ENCODE data around the gene SOX6. TPM values are rescaled to one million over a fixed set of nuclear protein-coding genes. Genes with fewer than 3 reads are reported as not detected.

SOX6 gene
- total RNA-seq, 1 donor from 2014 or later: 13.2 TPM

DNA sequence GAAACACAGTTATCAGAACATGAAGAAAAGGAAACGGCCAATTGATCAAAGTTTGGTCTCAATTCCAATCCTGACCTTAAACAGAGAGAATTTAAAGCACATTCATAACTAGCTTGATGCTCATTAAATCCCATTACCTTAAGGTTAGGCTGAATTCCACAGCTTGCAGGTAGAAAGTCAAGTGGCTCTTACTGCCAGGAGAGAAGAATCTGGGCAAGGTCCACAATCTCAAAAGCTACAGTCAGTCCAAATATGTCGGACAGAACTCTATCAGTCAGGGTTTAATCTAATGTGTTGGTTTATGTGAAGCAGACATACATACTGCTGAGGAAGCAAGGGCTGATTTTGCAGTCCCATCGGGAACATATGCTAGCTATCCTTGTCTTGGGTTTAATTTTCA lies 348.8 kb downstream of the SOX6 start:
- no peak overlapping the region for H3K4me3 ChIP-seq (ENCODE audit: insufficient read depth, low read depth, low read length)
- H3K27me3 Mint-ChIP-seq (ENCODE audit: low read depth, unreplicated experiment): no peaks in the 10 kb centered on the region
- no peaks in the 10 kb centered on the region for H3K36me3 Mint-ChIP-seq (ENCODE audit: low read depth, unreplicated experiment)
- H3K4me3 Mint-ChIP-seq (ENCODE audit: unreplicated experiment): no peak overlapping the region
- no peaks in the 10 kb centered on the region for H3K27me3 ChIP-seq (ENCODE audit: insufficient read depth, low read length)
- no peaks in the 10 kb centered on the region for H3K9me3 ChIP-seq (ENCODE audit: insufficient read depth, low read depth, low read length)
- no peaks in the 10 kb centered on the region for H3K79me2 ChIP-seq (ENCODE audit: insufficient read depth, low read length)
- no peak overlapping the region for H2AFZ ChIP-seq (ENCODE audit: low read depth, low read length)
- no peak for TF ChIP-seq EZH2 (IDR thresholded peaks at IDR 0.05; ENCODE audit: insufficient read depth, low read length)
- TF ChIP-seq, protein P1, sequence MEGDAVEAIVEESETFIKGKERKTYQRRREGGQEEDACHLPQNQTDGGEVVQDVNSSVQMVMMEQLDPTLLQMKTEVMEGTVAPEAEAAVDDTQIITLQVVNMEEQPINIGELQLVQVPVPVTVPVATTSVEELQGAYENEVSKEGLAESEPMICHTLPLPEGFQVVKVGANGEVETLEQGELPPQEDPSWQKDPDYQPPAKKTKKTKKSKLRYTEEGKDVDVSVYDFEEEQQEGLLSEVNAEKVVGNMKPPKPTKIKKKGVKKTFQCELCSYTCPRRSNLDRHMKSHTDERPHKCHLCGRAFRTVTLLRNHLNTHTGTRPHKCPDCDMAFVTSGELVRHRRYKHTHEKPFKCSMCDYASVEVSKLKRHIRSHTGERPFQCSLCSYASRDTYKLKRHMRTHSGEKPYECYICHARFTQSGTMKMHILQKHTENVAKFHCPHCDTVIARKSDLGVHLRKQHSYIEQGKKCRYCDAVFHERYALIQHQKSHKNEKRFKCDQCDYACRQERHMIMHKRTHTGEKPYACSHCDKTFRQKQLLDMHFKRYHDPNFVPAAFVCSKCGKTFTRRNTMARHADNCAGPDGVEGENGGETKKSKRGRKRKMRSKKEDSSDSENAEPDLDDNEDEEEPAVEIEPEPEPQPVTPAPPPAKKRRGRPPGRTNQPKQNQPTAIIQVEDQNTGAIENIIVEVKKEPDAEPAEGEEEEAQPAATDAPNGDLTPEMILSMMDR (IDR thresholded peaks at IDR 0.05; ENCODE audit: insufficient read depth, low read depth, low read length): no peak
- no peaks in the 10 kb centered on the region for H3K36me3 ChIP-seq (ENCODE audit: insufficient read depth, low read length)
- H3K9ac ChIP-seq (ENCODE audit: low read length): no peak overlapping the region
- no peak overlapping the region for H3K27ac ChIP-seq (ENCODE audit: low read depth, low read length)
- H3K27ac Mint-ChIP-seq (ENCODE audit: unreplicated experiment): no peak overlapping the region
- H3K4me1 ChIP-seq (ENCODE audit: insufficient read depth, low read length): peaks cover under 1% of the 10 kb centered on the region
- FAIRE-seq (no peak), DNase-seq (ENCODE audit: low read depth) (no peak)
- H3K4me1 Mint-ChIP-seq (ENCODE audit: low read depth, unreplicated experiment): peaks cover 7% of the 10 kb centered on the region
- no peak overlapping the region for H3K4me2 ChIP-seq (ENCODE audit: low read length)
- H4K20me1 ChIP-seq (ENCODE audit: insufficient read depth, low read length): no peaks in the 10 kb centered on the region
- no peaks in the 10 kb centered on the region for H3K9me3 Mint-ChIP-seq (ENCODE audit: unreplicated experiment)

DNA sequence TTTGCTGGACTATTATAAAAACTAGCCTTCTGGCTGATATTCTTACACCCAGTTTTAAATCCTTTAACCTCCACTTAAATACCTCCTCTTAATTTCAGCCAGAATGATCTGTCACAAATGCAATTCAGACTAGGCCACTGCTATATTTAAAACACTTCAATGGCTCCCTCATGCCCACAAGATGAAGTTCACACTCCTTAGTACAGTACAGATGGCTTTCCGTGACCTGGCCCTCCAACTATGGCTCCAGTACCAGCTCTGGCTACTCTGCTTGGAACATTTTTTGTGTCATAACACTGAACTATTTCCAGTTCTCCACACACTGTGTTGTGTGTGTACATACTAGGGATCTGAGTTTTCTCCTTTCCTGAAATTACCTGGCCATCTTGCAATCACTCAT lies 353.4 kb downstream of the SOX6 start:
- no peaks in the 10 kb centered on the region for H3K36me3 ChIP-seq (ENCODE audit: insufficient read depth, low read length)
- no peaks in the 10 kb centered on the region for H3K79me2 ChIP-seq (ENCODE audit: insufficient read depth, low read length)
- H3K4me3 Mint-ChIP-seq (ENCODE audit: unreplicated experiment): no peak overlapping the region
- H3K9ac ChIP-seq (ENCODE audit: low read length): no peak overlapping the region
- H3K4me3 ChIP-seq (ENCODE audit: insufficient read depth, low read depth, low read length): no peak overlapping the region
- H3K27ac Mint-ChIP-seq (ENCODE audit: unreplicated experiment): no peak overlapping the region
- no peak overlapping the region for H2AFZ ChIP-seq (ENCODE audit: low read depth, low read length)
- H3K4me2 ChIP-seq (ENCODE audit: low read length): no peak overlapping the region
- H3K4me1 ChIP-seq (ENCODE audit: insufficient read depth, low read length): peaks cover 24% of the 10 kb centered on the region
- DNase-seq (ENCODE audit: low read depth) (no peak), FAIRE-seq (no peak)
- H3K27me3 Mint-ChIP-seq (ENCODE audit: low read depth, unreplicated experiment): no peaks in the 10 kb centered on the region
- H3K9me3 Mint-ChIP-seq (ENCODE audit: unreplicated experiment): no peaks in the 10 kb centered on the region
- H3K27ac ChIP-seq (ENCODE audit: low read depth, low read length): no peak overlapping the region
- no peaks in the 10 kb centered on the region for H3K36me3 Mint-ChIP-seq (ENCODE audit: low read depth, unreplicated experiment)
- TF ChIP-seq EZH2 (IDR thresholded peaks at IDR 0.05; ENCODE audit: insufficient read depth, low read length): no peak
- TF ChIP-seq, protein P1 (IDR thresholded peaks at IDR 0.05; ENCODE audit: insufficient read depth, low read depth, low read length): no peak
- H3K27me3 ChIP-seq (ENCODE audit: insufficient read depth, low read length): no peaks in the 10 kb centered on the region
- H3K9me3 ChIP-seq (ENCODE audit: insufficient read depth, low read depth, low read length): no peaks in the 10 kb centered on the region
- H4K20me1 ChIP-seq (ENCODE audit: insufficient read depth, low read length): no peaks in the 10 kb centered on the region
- peaks cover 22% of the 10 kb centered on the region for H3K4me1 Mint-ChIP-seq (ENCODE audit: low read depth, unreplicated experiment)

DNA sequence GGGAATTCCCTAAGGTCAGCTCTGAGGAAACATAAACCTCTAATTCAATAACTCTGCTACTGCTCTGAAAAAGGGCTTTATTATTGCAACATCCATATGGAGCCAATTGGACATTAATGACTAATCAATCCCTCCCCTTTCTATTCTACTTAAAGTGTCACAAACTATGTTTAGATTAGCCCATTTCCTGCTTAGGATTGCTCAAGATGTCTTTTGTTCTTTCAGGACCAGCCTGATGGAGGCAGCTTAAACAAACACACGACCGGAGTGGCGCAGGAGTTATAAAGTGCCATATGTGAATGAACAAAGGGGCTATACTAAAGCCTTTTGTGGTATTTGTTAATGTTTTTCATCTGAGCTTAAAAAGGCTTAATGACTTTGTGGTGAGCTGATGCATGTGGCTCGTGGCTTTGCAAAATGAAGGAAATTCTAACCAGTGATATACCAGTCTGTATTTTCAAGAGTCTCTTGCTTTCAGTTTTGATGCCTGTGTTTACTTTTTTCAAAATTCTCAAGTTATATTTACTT lies 354.4 kb downstream of the SOX6 start:
- Histone ChIP-seq H3K27me3 (ENCODE audit: insufficient read depth, low read length) (no peaks in the 10 kb centered on the region), H3K27ac (ENCODE audit: low read depth, low read length) (peak overlapping the region; percentile 43), H3K36me3 (ENCODE audit: insufficient read depth, low read length) (no peaks in the 10 kb centered on the region), H4K20me1 (ENCODE audit: insufficient read depth, low read length) (no peaks in the 10 kb centered on the region), H3K9me3 (ENCODE audit: insufficient read depth, low read depth, low read length) (no peaks in the 10 kb centered on the region), H3K4me2 (ENCODE audit: low read length) (peak overlapping the region; percentile 60), H3K4me1 (ENCODE audit: insufficient read depth, low read length) (peaks cover 24% of the 10 kb centered on the region), H2AFZ (ENCODE audit: low read depth, low read length) (no peak overlapping the region), H3K79me2 (ENCODE audit: insufficient read depth, low read length) (no peaks in the 10 kb centered on the region), H3K4me3 (ENCODE audit: insufficient read depth, low read depth, low read length) (no peak overlapping the region), H3K9ac (ENCODE audit: low read length) (no peak overlapping the region)
- peaks cover 22% of the 10 kb centered on the region for H3K4me1 Mint-ChIP-seq (ENCODE audit: low read depth, unreplicated experiment)
- peak; percentile 98 for DNase-seq (ENCODE audit: low read depth)
- no peaks in the 10 kb centered on the region for H3K27me3 Mint-ChIP-seq (ENCODE audit: low read depth, unreplicated experiment)
- H3K4me3 Mint-ChIP-seq (ENCODE audit: unreplicated experiment): no peak overlapping the region
- peak; percentile 62 for FAIRE-seq
- no peaks in the 10 kb centered on the region for H3K9me3 Mint-ChIP-seq (ENCODE audit: unreplicated experiment)
- peak overlapping the region; percentile 7 for H3K27ac Mint-ChIP-seq (ENCODE audit: unreplicated experiment)
- no peaks in the 10 kb centered on the region for H3K36me3 Mint-ChIP-seq (ENCODE audit: low read depth, unreplicated experiment)
- TF ChIP-seq EZH2 (IDR thresholded peaks at IDR 0.05; ENCODE audit: insufficient read depth, low read length): no peak
- TF ChIP-seq, protein P1 (IDR thresholded peaks at IDR 0.05; ENCODE audit: insufficient read depth, low read depth, low read length): no peak

Data from astrocyte (in vitro differentiated cells and primary cell).